Measurements from ENCODE around the gene RAB28. TPM values are rescaled to one million over a fixed set of nuclear protein-coding genes. Genes with fewer than 3 reads are reported as not detected.

Gene RAB28
- total RNA-seq, 1 experiment from 2014 or later, result 12.1 TPM

- Histone ChIP-seq H3K4me2 (ENCODE audit: low read length) (no peak overlapping the region), H3K27me3 (ENCODE audit: insufficient read depth, low read length) (no peaks in the 10 kb centered on the region), H3K79me2 (ENCODE audit: insufficient read depth, low read length) (no peaks in the 10 kb centered on the region), H3K9me3 (ENCODE audit: control insufficient read depth in 1 of 2, insufficient read depth in 1 of 2, low read depth in 1 of 2, low read length in 2 of 2) (no peaks in the 10 kb centered on the region), H4K20me1 (ENCODE audit: insufficient read depth) (no peaks in the 10 kb centered on the region), H3K36me3 (ENCODE audit: control insufficient read depth in 1 of 2, insufficient read depth in 2 of 2, low read length in 2 of 2) (no peaks in the 10 kb centered on the region), H3K9me2 (ENCODE audit: insufficient read depth) (no peaks in the 10 kb centered on the region), H2AFZ (ENCODE audit: low read depth, low read length, poor library complexity, severe bottlenecking) (no peak overlapping the region), H3K9ac (ENCODE audit: low read length) (no peak overlapping the region), H3K4me3 (replicated peaks in 1 of 2; ENCODE audit: low read depth in 1 of 2, low read length in 2 of 2) (no peak overlapping the region), H3K4me1 (ENCODE audit: control insufficient read depth in 1 of 2, insufficient read depth in 2 of 2, low read length in 2 of 2) (no peaks in the 10 kb centered on the region), H3K27ac (ENCODE audit: low read depth, low read length) (no peak overlapping the region)
- TF ChIP-seq ZNF274 (IDR thresholded peaks at IDR 0.05; ENCODE audit: low read depth, low read length), result no peak
- no peak for TF ChIP-seq ZBTB33 (IDR thresholded peaks at IDR 0.05; ENCODE audit: extremely low read depth, insufficient replicate concordance, low read length)
- no peak for TF ChIP-seq JUND (IDR thresholded peaks at IDR 0.05)
- no peak for TF ChIP-seq EGR1 (IDR thresholded peaks at IDR 0.05; ENCODE audit: low read depth)
- no peak for TF ChIP-seq YY1 (IDR thresholded peaks at IDR 0.05; ENCODE audit: extremely low read depth, insufficient replicate concordance, low read depth, low read length)
- no peak for TF ChIP-seq ATF3 (IDR thresholded peaks at IDR 0.05)
- no peak for TF ChIP-seq CTCF (IDR thresholded peaks at IDR 0.05 in 2 of 3, conservative IDR thresholded peaks at IDR 0.05 in 1 of 3; ENCODE audit: borderline replicate concordance in 1 of 3, insufficient read depth in 1 of 3, low read depth in 2 of 3, low read length in 2 of 3)
- no peak for TF ChIP-seq EZH2 (IDR thresholded peaks at IDR 0.05)
- TF ChIP-seq CBX3 (IDR thresholded peaks at IDR 0.05; ENCODE audit: low read depth), result no peak
- no peak for TF ChIP-seq TCF7L2 (IDR thresholded peaks at IDR 0.05; ENCODE audit: borderline replicate concordance, extremely low read depth, insufficient read depth, insufficient read length)
- no peak for TF ChIP-seq ZFX (IDR thresholded peaks at IDR 0.05)
- TF ChIP-seq REST (IDR thresholded peaks at IDR 0.05; ENCODE audit: low read depth), result no peak
- TF ChIP-seq FOSL1 (IDR thresholded peaks at IDR 0.05; ENCODE audit: low read depth), result no peak
- POLR2A ChIA-PET, result no interaction called here
- BruUV-seq (replicated peaks), result no TSS peak
- RAD21 ChIA-PET (ENCODE audit: low non-redundant PET in 1 of 2, low total read pairs in 2 of 2, uncharacterized antibody in 2 of 2, unreplicated experiment in 2 of 2), result no interaction called here
- intact Hi-C loops (cut with micrococcal nuclease), result no loop called here
- CTCF ChIA-PET, result no interaction called here
- no peak for ATAC-seq
- DNase-seq (ENCODE audit: low read depth, low spot score), result no peak
Measured at GRCh38 chr4:13522282-13523104, 38.4 kb upstream of the RAB28 start.

Data from HCT116 (cell line).